PC-3 (cell line): ENCODE results near the gene SHBG. TPM values are rescaled to one million over a fixed set of nuclear protein-coding genes. Genes with fewer than 3 reads are reported as not detected.

Experiments
- ATAC-seq: fragments of 200-7000 bp; cut with Tn5 transposase; 2 replicates; pipeline ENCODE4 v1.9.1; 2020; ENCODE audit warnings: mild to moderate bottlenecking, moderate library complexity
- BruUV-seq: library from RNA; stranded (reverse); fragments of 400-500 nt; replicated peaks from 2 replicates; lab custom pipeline; 2021; lab: Mats Ljungman, UMichigan
- CTCF ChIA-PET: fragments of 300-600 bp; sonication (Branson Sonifier 250); formaldehyde crosslinking; loops from one replicate; lab custom pipeline; 2022; ENCODE audit warnings: antibody characterized with exemption; lab: Charles Lee
- POLR2A ChIA-PET: fragments of 300-600 bp; sonication (Branson Sonifier 250); formaldehyde crosslinking; loops from one replicate; lab custom pipeline; 2022; ENCODE audit warnings: antibody characterized with exemption; ENCODE audit not compliant: unreplicated experiment; lab: Charles Lee
- DNase-seq: peaks from one replicate; pipeline ENCODE4 v3.0.0-alpha.2; 2015
- H2AFZ ChIP-seq: fragments of 300-600 bp; sonication (generic); 2 replicates; pipeline ENCODE4 v1.6.0; 2016; ENCODE audit warnings: antibody characterized with exemption, low read length
- H3F3A ChIP-seq: fragments of 300-600 bp; sonication (generic); one replicate; pipeline ENCODE4 v1.6.0; 2017; ENCODE audit warnings: antibody characterized with exemption, low read length, control low read depth, mild to moderate bottlenecking; ENCODE audit not compliant: unreplicated experiment
- H3K27ac ChIP-seq: fragments of 300-600 bp; sonication (generic); 2 replicates; pipeline ENCODE4 v1.5.1; 2016; ENCODE audit warnings: mild to moderate bottlenecking, low read length
- H3K27me3 ChIP-seq: fragments of 300-600 bp; sonication (generic); 2 replicates; pipeline ENCODE4 v1.6.1; 2016; ENCODE audit warnings: low read length, mixed read lengths
- H3K36me3 ChIP-seq: fragments of 300-600 bp; sonication (generic); 2 replicates; pipeline ENCODE4 v1.6.1; 2016; ENCODE audit warnings: low read depth, mixed run types, low read length, mixed read lengths
- H3K4me1 ChIP-seq: fragments of 300-600 bp; sonication (generic); 2 replicates; pipeline ENCODE4 v1.5.1; 2016; ENCODE audit warnings: low read length; ENCODE audit not compliant: insufficient read depth
- H3K4me2 ChIP-seq: fragments of 300-600 bp; sonication (generic); 2 replicates; pipeline ENCODE4 v1.6.0; 2016; ENCODE audit warnings: low read length
- H3K4me3 ChIP-seq: fragments of 300-600 bp; sonication (generic); 2 replicates; pipeline ENCODE4 v1.5.1; 2016; ENCODE audit warnings: mild to moderate bottlenecking, low read length, mixed read lengths
- H3K79me2 ChIP-seq: fragments of 300-600 bp; sonication (generic); 2 replicates; pipeline ENCODE4 v1.6.1; 2017; ENCODE audit warnings: low read length, mixed read lengths
- H3K9ac ChIP-seq: fragments of 300-600 bp; sonication (generic); 2 replicates; pipeline ENCODE4 v1.6.0; 2016; ENCODE audit warnings: mild to moderate bottlenecking, low read length
- H3K9me2 ChIP-seq: fragments of 300-600 bp; sonication (generic); replicated peaks from 2 replicates; pipeline ENCODE4 v1.6.1; 2016; ENCODE audit warnings: mixed run types, low read length, mixed read lengths
- H3K9me3 ChIP-seq: fragments of 300-600 bp; sonication (generic); 2 replicates; pipeline ENCODE4 v1.6.1; 2016; ENCODE audit warnings: low read length, mixed read lengths
- H4K20me1 ChIP-seq: fragments of 300-600 bp; sonication (generic); 2 replicates; pipeline ENCODE4 v1.6.1; 2016; ENCODE audit warnings: low read length, mixed read lengths
- EZH2 ChIP-seq: fragments of 300-600 bp; sonication (generic); IDR thresholded peaks from one replicate; pipeline ENCODE4 v1.6.1; 2017; ENCODE audit warnings: antibody characterized with exemption, mild to moderate bottlenecking, low read length; ENCODE audit not compliant: unreplicated experiment
- EZH2phosphoT487 ChIP-seq: fragments of 300-600 bp; sonication (generic); IDR thresholded peaks from 2 replicates; pipeline ENCODE4 v1.6.1; 2018; ENCODE audit warnings: mild to moderate bottlenecking, antibody characterized with exemption, low read length, borderline replicate concordance
- intact Hi-C: fragments of 100-400 bp; cut with micrococcal nuclease; formaldehyde crosslinking; loops from 2 replicates; pipeline ENCODE4 v1.9.0; 2023
- total RNA-seq: library from RNA; depleted of rRNA; stranded (reverse); fragments of >200 nt; gene quantifications from 2 replicates; pipeline ENCODE4 v1.2.3, GENCODE V29; 2014
- TF ChIP-seq, protein P1 (sequence below): fragments of 300-600 bp; sonication (generic); conservative IDR thresholded peaks from 2 replicates; pipeline ENCODE4 v1.5.1; 2017; ENCODE audit warnings: antibody characterized with exemption, low read depth, mild to moderate bottlenecking, low read length

Gene SHBG
- total RNA-seq, 1 experiment from 2014 or later = not detected

DNA sequence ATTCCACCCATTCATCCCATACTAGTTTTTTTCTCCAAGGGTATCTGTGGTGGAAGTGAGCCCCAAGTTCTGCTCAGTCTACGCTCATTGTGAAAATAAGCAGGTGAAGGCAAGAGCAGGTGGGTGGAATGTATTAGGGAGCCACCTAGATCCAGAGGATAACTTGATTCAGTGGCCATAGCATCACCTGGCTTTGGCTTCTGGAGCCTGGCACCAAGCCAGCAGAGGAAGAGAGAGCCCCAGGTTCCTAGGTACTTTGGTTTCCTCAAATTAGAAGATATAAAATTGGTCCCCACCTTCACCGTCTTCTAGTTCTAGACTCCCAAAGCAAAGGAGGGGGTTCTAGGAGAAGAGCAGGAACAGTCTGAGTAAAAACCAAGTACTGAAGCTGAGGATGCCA lies 19.3 kb upstream of the SHBG start:
- ChIA-PET POLR2A (no interaction called here), CTCF (no interaction called here)
- BruUV-seq = no TSS peak
- peaks cover 65% of the 10 kb centered on the region for H3K79me2 ChIP-seq
- DNase-seq (no peak), ATAC-seq (no peak)
- intact Hi-C loops = no loop called here
- no peak for TF ChIP-seq EZH2phosphoT487
- TF ChIP-seq, protein P1, sequence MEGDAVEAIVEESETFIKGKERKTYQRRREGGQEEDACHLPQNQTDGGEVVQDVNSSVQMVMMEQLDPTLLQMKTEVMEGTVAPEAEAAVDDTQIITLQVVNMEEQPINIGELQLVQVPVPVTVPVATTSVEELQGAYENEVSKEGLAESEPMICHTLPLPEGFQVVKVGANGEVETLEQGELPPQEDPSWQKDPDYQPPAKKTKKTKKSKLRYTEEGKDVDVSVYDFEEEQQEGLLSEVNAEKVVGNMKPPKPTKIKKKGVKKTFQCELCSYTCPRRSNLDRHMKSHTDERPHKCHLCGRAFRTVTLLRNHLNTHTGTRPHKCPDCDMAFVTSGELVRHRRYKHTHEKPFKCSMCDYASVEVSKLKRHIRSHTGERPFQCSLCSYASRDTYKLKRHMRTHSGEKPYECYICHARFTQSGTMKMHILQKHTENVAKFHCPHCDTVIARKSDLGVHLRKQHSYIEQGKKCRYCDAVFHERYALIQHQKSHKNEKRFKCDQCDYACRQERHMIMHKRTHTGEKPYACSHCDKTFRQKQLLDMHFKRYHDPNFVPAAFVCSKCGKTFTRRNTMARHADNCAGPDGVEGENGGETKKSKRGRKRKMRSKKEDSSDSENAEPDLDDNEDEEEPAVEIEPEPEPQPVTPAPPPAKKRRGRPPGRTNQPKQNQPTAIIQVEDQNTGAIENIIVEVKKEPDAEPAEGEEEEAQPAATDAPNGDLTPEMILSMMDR = no peak
- no peak for TF ChIP-seq EZH2
- no peak overlapping the region for H3K4me2 ChIP-seq
- no peak overlapping the region for H3K9ac ChIP-seq
- no peaks in the 10 kb centered on the region; the same call in 1 of the 2 replicates for H3K36me3 ChIP-seq
- no peak overlapping the region for H3K27ac ChIP-seq
- no peak overlapping the region for H2AFZ ChIP-seq
- no peaks in the 10 kb centered on the region for H3F3A ChIP-seq
- H3K4me1 ChIP-seq = peaks cover 19% of the 10 kb centered on the region
- no peaks in the 10 kb centered on the region for H3K27me3 ChIP-seq
- no peaks in the 10 kb centered on the region for H3K9me2 ChIP-seq
- H3K4me3 ChIP-seq = no peak overlapping the region
- H4K20me1 ChIP-seq = peaks cover 8% of the 10 kb centered on the region; the same call in 1 of the 2 replicates
- no peaks in the 10 kb centered on the region for H3K9me3 ChIP-seq

DNA sequence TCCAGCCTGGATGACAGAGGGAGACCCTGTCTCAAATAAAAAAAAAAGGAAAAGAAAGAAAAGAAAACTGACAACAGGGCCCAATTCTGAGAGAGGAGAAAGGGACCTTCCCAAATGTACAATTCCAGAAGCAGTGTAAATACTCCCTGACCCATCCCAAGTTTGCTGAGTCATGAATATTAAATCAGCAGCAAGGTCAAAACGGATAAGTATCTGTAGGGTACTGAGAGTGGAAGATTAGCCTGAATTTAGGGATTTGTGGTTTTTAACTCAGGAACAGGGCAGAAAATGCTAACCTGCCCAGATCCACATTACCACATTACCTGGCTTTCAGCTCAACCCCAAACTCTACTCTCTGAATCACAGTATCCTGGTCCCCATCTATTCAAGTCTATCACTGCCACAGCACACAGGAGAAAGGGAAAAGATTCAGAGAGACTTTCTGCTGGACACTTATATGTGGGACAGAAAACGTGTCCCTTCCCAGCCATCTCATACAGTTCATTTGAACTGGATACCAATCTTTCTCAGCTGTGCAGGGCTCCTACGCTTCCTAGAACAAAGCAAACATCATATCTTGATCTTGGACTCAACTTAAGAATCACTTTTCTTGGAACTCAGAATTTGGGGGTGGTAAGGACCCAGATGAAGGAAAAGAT lies 18.2 kb upstream of the SHBG start:
- intact Hi-C loops = no loop called here
- H3K9me3 ChIP-seq = no peaks in the 10 kb centered on the region
- H3K4me1 ChIP-seq = peaks cover 19% of the 10 kb centered on the region
- no peak for ATAC-seq
- no peaks in the 10 kb centered on the region for H3K27me3 ChIP-seq
- ChIA-PET POLR2A (no interaction called here), CTCF (no interaction called here)
- peaks cover 59% of the 10 kb centered on the region for H3K79me2 ChIP-seq
- no peak overlapping the region for H2AFZ ChIP-seq
- no peak overlapping the region for H3K27ac ChIP-seq
- peaks cover 8% of the 10 kb centered on the region; the same call in 1 of the 2 replicates for H4K20me1 ChIP-seq
- no peaks in the 10 kb centered on the region for H3F3A ChIP-seq
- H3K4me3 ChIP-seq = peak overlapping the region; percentile 95; the same call in 1 of the 2 replicates
- peak overlapping the region; percentile 91 for H3K4me2 ChIP-seq
- no peak overlapping the region for H3K9ac ChIP-seq
- no peak for DNase-seq
- H3K36me3 ChIP-seq = no peaks in the 10 kb centered on the region
- no peaks in the 10 kb centered on the region for H3K9me2 ChIP-seq
- TF ChIP-seq EZH2phosphoT487 (no peak), EZH2 (no peak)
- TF ChIP-seq, protein P1 = no peak
- no TSS peak for BruUV-seq

DNA sequence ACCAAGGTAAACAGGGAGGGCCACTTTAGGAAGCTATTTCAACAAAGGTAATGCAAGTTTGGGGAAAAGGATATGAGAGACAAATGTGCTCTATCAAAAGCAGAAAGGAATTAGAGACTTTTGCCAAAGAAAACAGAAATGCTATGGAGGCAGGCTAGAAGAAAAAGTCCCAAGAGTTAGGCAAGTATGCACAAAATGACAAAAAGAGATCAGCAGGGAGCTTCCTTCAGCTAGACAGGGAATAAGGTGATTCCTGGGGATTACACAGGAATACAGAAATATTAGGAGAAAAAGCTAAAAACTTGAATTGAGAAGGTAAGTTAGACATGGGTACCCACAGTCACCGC lies 17.7 kb upstream of the SHBG start:
- ATAC-seq (no peak), DNase-seq (no peak)
- no peak overlapping the region for H3K9ac ChIP-seq
- H3K9me3 ChIP-seq = no peaks in the 10 kb centered on the region
- peaks cover 8% of the 10 kb centered on the region; the same call in 1 of the 2 replicates for H4K20me1 ChIP-seq
- intact Hi-C loops = no loop called here
- no peaks in the 10 kb centered on the region for H3K27me3 ChIP-seq
- peak overlapping the region; percentile 91 for H3K4me2 ChIP-seq
- H3K4me1 ChIP-seq = peaks cover 19% of the 10 kb centered on the region
- TF ChIP-seq EZH2 = no peak
- TF ChIP-seq, protein P1 = no peak
- no peak for TF ChIP-seq EZH2phosphoT487
- H3K36me3 ChIP-seq = no peaks in the 10 kb centered on the region
- H3F3A ChIP-seq = no peaks in the 10 kb centered on the region
- ChIA-PET POLR2A (no interaction called here), CTCF (no interaction called here)
- H3K9me2 ChIP-seq = no peaks in the 10 kb centered on the region
- H3K4me3 ChIP-seq = peak overlapping the region; percentile 95
- H2AFZ ChIP-seq = no peak overlapping the region
- peaks cover 58% of the 10 kb centered on the region for H3K79me2 ChIP-seq
- BruUV-seq = no TSS peak
- no peak overlapping the region for H3K27ac ChIP-seq
